ENCODE data around the gene RRP8.

GRCh38 chr11:6603287-6604080, at the start of gene RRP8, which contains the start of gene ILK:
- TF ChIP-seq, protein P1, sequence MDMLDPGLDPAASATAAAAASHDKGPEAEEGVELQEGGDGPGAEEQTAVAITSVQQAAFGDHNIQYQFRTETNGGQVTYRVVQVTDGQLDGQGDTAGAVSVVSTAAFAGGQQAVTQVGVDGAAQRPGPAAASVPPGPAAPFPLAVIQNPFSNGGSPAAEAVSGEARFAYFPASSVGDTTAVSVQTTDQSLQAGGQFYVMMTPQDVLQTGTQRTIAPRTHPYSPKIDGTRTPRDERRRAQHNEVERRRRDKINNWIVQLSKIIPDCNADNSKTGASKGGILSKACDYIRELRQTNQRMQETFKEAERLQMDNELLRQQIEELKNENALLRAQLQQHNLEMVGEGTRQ (IDR thresholded peaks at IDR 0.05; ENCODE audit: low read length), result 0 out of 2 replicates have a peak, but pooled peaks have one; percentile 5
- TF ChIP-seq RNF2 (IDR thresholded peaks at IDR 0.05; ENCODE audit: borderline replicate concordance, low read depth, low read length, missing control alignments, poor library complexity, severe bottlenecking) (no peak), CTCF (IDR thresholded peaks at IDR 0.05; ENCODE audit: control extremely low read depth in 1 of 3, insufficient read depth in 1 of 3, low read depth in 1 of 3, low read length in 3 of 3) (no peak), EGR1 (IDR thresholded peaks at IDR 0.05; ENCODE audit: borderline replicate concordance, low read depth, low read length) (peak; percentile 88), GABPA (IDR thresholded peaks at IDR 0.05; ENCODE audit: borderline replicate concordance, insufficient read depth, low read length) (0 out of 2 replicates have a peak, but pooled peaks have one; percentile 16), RBBP5 (IDR thresholded peaks at IDR 0.05; ENCODE audit: borderline replicate concordance, low read depth, low read length) (no peak), CBX5 (IDR thresholded peaks at IDR 0.05; ENCODE audit: low read depth, low read length) (no peak), RAD21 (IDR thresholded peaks at IDR 0.05 in 1 of 2, conservative IDR thresholded peaks at IDR 0.05 in 1 of 2; ENCODE audit: low read depth in 2 of 2, low read length in 2 of 2) (peak in 1 of 2 experiments; percentile 17; a peak in 2 of 4 replicates), SRF (IDR thresholded peaks at IDR 0.05; ENCODE audit: low read depth, low read length) (no peak), NANOG (IDR thresholded peaks at IDR 0.05; ENCODE audit: insufficient read depth, low read depth, low read length, poor library complexity, severe bottlenecking) (no peak), POLR2AphosphoS5 (IDR thresholded peaks at IDR 0.05; ENCODE audit: low read depth, low read length) (peak; percentile 68; the same call in 1 of the 2 replicates)
- TF ChIP-seq, protein P2, sequence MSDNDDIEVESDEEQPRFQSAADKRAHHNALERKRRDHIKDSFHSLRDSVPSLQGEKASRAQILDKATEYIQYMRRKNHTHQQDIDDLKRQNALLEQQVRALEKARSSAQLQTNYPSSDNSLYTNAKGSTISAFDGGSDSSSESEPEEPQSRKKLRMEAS (IDR thresholded peaks at IDR 0.05), result peak; percentile 94
